Mesenchymal stem cell (in vitro differentiated cells and primary cell): Measurements from ENCODE around the gene STMP1.

Experiments
- DNase-seq: peaks from one replicate; pipeline ENCODE4 v3.0.0-alpha.2; 2013
- H2AFZ ChIP-seq: one replicate; pipeline ENCODE4 v1.6.1; 2013; ENCODE audit warnings: low read depth, mild to moderate bottlenecking, control low read depth, inconsistent platforms, low read length, moderate library complexity
- H2AK5ac ChIP-seq: 2 replicates; pipeline ENCODE4 v1.6.1; 2013; ENCODE audit warnings: low read length, moderate library complexity, mild to moderate bottlenecking, inconsistent platforms; ENCODE audit not compliant: severe bottlenecking
- H2BK120ac ChIP-seq: one replicate; pipeline ENCODE4 v1.6.1; 2013; ENCODE audit warnings: low read depth, mild to moderate bottlenecking, inconsistent platforms, low read length, moderate library complexity
- H2BK12ac ChIP-seq, 2 experiments: one replicate each; pipeline ENCODE4 v1.6.1; 2013; ENCODE audit warnings: inconsistent platforms in 2 of 2, low read length in 2 of 2, mild to moderate bottlenecking in 2 of 2, moderate library complexity in 2 of 2, control low read depth in 1 of 2
- H2BK15ac ChIP-seq: one replicate; pipeline ENCODE4 v1.6.1; 2013; ENCODE audit warnings: mild to moderate bottlenecking, low read depth, inconsistent platforms; ENCODE audit not compliant: poor library complexity, severe bottlenecking
- H2BK5ac ChIP-seq: 2 replicates; pipeline ENCODE4 v1.6.1; 2013; ENCODE audit warnings: low read depth, mild to moderate bottlenecking, low read length, control low read depth, inconsistent platforms; ENCODE audit not compliant: poor library complexity, severe bottlenecking
- H3K14ac ChIP-seq, 2 experiments: one replicate each; pipeline ENCODE4 v1.6.1; 2013; ENCODE audit warnings: inconsistent platforms in 2 of 2, low read length in 2 of 2, control low read depth in 1 of 2, mild to moderate bottlenecking in 1 of 2, moderate library complexity in 1 of 2
- H3K18ac ChIP-seq, 2 experiments: one replicate each; pipeline ENCODE4 v1.6.1; 2013; ENCODE audit warnings: inconsistent platforms in 2 of 2, low read length in 2 of 2, control low read depth in 1 of 2, low read depth in 1 of 2, mild to moderate bottlenecking in 1 of 2
- H3K23ac ChIP-seq, 2 experiments: one replicate each; pipeline ENCODE4 v1.6.1; 2013; ENCODE audit warnings: inconsistent platforms in 2 of 2, low read length in 2 of 2, mild to moderate bottlenecking in 2 of 2, moderate library complexity in 2 of 2, control low read depth in 1 of 2
- H3K27ac ChIP-seq: 2 replicates; pipeline ENCODE4 v1.5.1; 2013; ENCODE audit warnings: mild to moderate bottlenecking, moderate library complexity, low read length, control low read depth, inconsistent platforms; ENCODE audit not compliant: poor library complexity, severe bottlenecking
- H3K27me3 ChIP-seq, 2 experiments: 2 replicates each; pipeline versions ENCODE4 v1.6.1 to v1.7.0; 2013; ENCODE audit warnings: low read length in 2 of 2, mild to moderate bottlenecking in 2 of 2, moderate library complexity in 2 of 2, control low read depth in 1 of 2, inconsistent platforms in 1 of 2; ENCODE audit not compliant: control insufficient read depth in 1 of 2, insufficient read depth in 1 of 2
- H3K36me3 ChIP-seq, 2 experiments: 2 replicates each; pipeline versions ENCODE4 v1.6.1 to v1.7.0; 2013; ENCODE audit warnings: low read length in 2 of 2, control low read depth in 1 of 2, inconsistent platforms in 1 of 2, low read depth in 1 of 2, mild to moderate bottlenecking in 1 of 2; ENCODE audit not compliant: insufficient read depth in 2 of 2, control insufficient read depth in 1 of 2
- H3K4ac ChIP-seq, 2 experiments: one replicate each; pipeline ENCODE4 v1.6.1; 2013; ENCODE audit warnings: inconsistent platforms in 2 of 2, low read length in 2 of 2, mild to moderate bottlenecking in 2 of 2, moderate library complexity in 2 of 2, control low read depth in 1 of 2, low read depth in 1 of 2
- H3K4me1 ChIP-seq: 2 replicates; pipeline ENCODE4 v1.6.1; 2013; ENCODE audit warnings: low read depth, low read length, control low read depth; ENCODE audit not compliant: control insufficient read depth, insufficient read depth
- H3K4me2 ChIP-seq: 2 replicates; pipeline ENCODE4 v1.6.1; 2013; ENCODE audit warnings: low read length, mild to moderate bottlenecking, inconsistent platforms; ENCODE audit not compliant: poor library complexity, severe bottlenecking
- H3K4me3 ChIP-seq, 2 experiments: 2 replicates each; pipeline versions ENCODE4 v1.5.1 to v1.7.0; 2013; ENCODE audit warnings: low read length in 2 of 2, mild to moderate bottlenecking in 2 of 2, control low read depth in 1 of 2, low read depth in 1 of 2; ENCODE audit not compliant: insufficient read depth in 1 of 2
- H3K79me1 ChIP-seq: replicated peaks from 2 replicates; pipeline ENCODE4 v1.6.1; 2013; ENCODE audit warnings: mild to moderate bottlenecking, control low read depth, low read length, inconsistent platforms; ENCODE audit not compliant: poor library complexity, severe bottlenecking
- H3K9ac ChIP-seq: 2 replicates; pipeline ENCODE4 v1.7.0; 2013; ENCODE audit warnings: mild to moderate bottlenecking, low read length, moderate library complexity
- H3K9me3 ChIP-seq: 2 replicates; pipeline ENCODE4 v1.7.0; 2013; ENCODE audit warnings: mild to moderate bottlenecking, low read length; ENCODE audit not compliant: control insufficient read depth
- H4K8ac ChIP-seq: one replicate; pipeline ENCODE4 v1.6.1; 2013; ENCODE audit warnings: inconsistent platforms, mild to moderate bottlenecking, low read length, moderate library complexity
- H4K91ac ChIP-seq: one replicate; pipeline ENCODE4 v1.6.1; 2013; ENCODE audit warnings: mild to moderate bottlenecking, low read length, inconsistent platforms
- WGBS: methylation state at CpG from one replicate; pipeline ENCODE4 v1.1.7; 2013; ENCODE audit warnings: mixed read lengths; 5-methylcytosine and 5-hydroxymethylcytosine counted together

Gene STMP1

DNA sequence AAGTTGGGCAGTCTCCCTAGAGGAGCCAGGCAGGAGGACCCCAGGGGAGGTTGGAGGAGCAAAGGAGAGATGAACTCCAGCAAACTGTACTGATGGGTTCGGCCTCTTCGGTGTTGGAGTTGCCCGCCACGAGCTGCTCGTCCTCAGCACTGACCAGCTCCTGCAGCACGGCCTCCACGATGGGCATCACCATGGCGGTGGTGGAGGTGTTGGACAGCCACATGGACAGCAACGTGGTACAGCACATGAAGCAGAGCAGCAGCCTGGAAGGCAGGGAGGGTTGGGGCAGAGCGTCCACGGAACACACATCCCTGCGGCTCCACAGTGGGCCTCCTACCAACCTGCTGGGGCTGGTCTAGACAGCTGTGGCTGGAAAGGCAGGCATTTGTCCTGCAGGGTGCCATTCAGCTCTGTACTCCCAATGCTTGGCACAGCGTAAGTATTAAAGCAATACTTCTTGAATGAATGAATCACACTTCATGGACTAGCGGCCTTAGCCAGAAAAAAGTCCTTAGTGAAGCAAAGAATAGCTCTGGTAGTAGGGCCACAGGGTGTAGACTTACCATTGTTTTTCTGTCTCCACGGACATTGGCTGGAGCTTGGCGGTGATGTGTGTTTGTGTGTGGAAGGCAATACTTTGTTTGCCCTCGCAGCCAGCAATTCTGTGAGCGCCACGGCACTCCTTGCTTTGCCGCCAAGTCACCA, 43.9 kb downstream of the STMP1 start:
- Histone ChIP-seq H2AK5ac (no peak overlapping the region), H3K9me3 (no peaks in the 10 kb centered on the region), H4K91ac (peak overlapping the region; percentile 49), H2AFZ (no peak overlapping the region), H4K8ac (no peak overlapping the region), H2BK15ac (no peak overlapping the region), H3K27me3 (peaks cover 0 to 7% of the 10 kb centered on the region in 2 experiments), H3K79me1 (no peaks in the 10 kb centered on the region), H3K4me3 (no peak overlapping the region), H3K4me1 (no peaks in the 10 kb centered on the region), H3K23ac (no peak overlapping the region), H2BK5ac (no peak overlapping the region), H3K4me2 (no peak overlapping the region), H2BK12ac (peak overlapping the region in 1 of 2 experiments; percentile 28), H3K18ac (no peak overlapping the region), H3K27ac (no peak overlapping the region), H3K36me3 (peaks cover 3 to 54% of the 10 kb centered on the region in 2 experiments), H3K9ac (no peak overlapping the region), H3K14ac (no peak overlapping the region), H3K4ac (no peak overlapping the region), H2BK120ac (no peak overlapping the region)
- DNase-seq: no peak
- 92% methylated on average over 20 of the region's 20 CpGs for WGBS

DNA sequence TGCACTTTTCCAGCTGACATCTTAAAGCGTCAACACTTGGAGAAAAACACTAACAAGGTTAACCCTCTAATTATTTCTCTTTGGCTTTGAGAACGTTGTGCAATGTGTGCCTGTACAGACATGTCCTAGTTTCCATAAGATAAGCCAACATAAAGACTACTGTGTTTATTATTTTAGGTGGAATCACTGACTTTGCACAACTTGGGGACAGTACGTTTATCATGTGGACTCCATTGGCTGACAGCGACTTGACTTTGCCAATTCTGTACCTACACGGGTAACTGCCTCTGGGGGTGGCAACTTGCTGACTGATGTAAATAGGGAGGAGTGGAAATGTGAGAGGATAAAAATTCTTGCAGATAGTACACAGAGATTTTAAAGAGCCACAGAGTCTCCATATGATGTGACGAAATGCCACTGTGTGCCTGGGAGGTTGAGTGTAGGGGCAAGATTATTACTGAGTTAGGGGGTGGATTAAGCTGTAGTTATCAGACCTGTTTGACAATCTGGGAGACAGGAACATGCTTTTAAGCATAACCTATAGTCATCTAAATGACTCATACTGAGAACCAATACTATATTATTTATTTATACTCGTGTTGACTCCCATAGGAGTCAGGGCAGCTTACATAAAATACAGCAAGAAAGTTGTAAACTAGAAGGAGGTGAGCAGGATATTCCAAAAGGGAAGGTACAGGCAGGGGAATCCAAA, 44.7 kb downstream of the STMP1 start:
- no peak overlapping the region for H2BK120ac ChIP-seq
- no peaks in the 10 kb centered on the region for H3K4me1 ChIP-seq
- no peak for DNase-seq
- 90% methylated on average over 4 of the region's 7 CpGs for WGBS
- H3K23ac ChIP-seq: no peak overlapping the region
- H3K4ac ChIP-seq: no peak overlapping the region
- no peak overlapping the region for H3K9ac ChIP-seq
- H3K14ac ChIP-seq: no peak overlapping the region
- H2BK15ac ChIP-seq: no peak overlapping the region
- H2BK5ac ChIP-seq: no peak overlapping the region
- no peak overlapping the region for H2BK12ac ChIP-seq
- H3K9me3 ChIP-seq: no peaks in the 10 kb centered on the region
- H2AFZ ChIP-seq: no peak overlapping the region
- no peak overlapping the region for H3K27ac ChIP-seq
- H3K79me1 ChIP-seq: no peaks in the 10 kb centered on the region
- H3K4me3 ChIP-seq: no peak overlapping the region
- H4K8ac ChIP-seq: no peak overlapping the region
- peaks cover 3 to 48% of the 10 kb centered on the region in 2 experiments for H3K36me3 ChIP-seq
- H4K91ac ChIP-seq: no peak overlapping the region
- H3K4me2 ChIP-seq: no peak overlapping the region
- peaks cover 0 to 11% of the 10 kb centered on the region in 2 experiments for H3K27me3 ChIP-seq
- H3K18ac ChIP-seq: no peak overlapping the region
- H2AK5ac ChIP-seq: no peak overlapping the region

DNA sequence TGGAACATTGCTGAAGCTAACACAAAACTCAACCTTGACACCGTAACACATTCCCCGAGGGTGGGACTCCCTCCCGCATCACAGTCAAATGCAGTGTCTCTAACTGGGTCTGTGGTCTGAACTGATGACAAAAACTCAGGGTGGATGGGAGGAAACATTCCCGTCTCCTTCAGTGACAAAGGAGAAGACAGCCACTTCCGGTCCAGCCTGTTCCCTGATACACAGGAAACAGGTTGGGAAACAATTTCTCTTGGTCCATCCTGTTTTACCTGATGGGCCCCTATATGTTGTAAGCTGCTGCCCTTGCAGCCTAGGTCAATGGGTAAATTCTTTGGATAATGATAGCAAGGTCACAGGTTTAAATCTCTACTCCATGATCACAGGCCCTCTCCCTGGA, 45.3 kb downstream of the STMP1 start:
- H2BK15ac ChIP-seq: no peak overlapping the region
- no peak overlapping the region for H3K14ac ChIP-seq
- no peak overlapping the region for H2BK5ac ChIP-seq
- H3K4me2 ChIP-seq: no peak overlapping the region
- H2AK5ac ChIP-seq: no peak overlapping the region
- no peak overlapping the region for H2BK120ac ChIP-seq
- no peak overlapping the region for H3K4ac ChIP-seq
- H3K36me3 ChIP-seq: peaks cover 3 to 47% of the 10 kb centered on the region in 2 experiments
- peaks cover 0 to 11% of the 10 kb centered on the region in 2 experiments for H3K27me3 ChIP-seq
- no peak for DNase-seq
- no peak overlapping the region for H3K18ac ChIP-seq
- H3K4me1 ChIP-seq: peaks cover 2% of the 10 kb centered on the region
- H3K9me3 ChIP-seq: no peaks in the 10 kb centered on the region
- H2AFZ ChIP-seq: no peak overlapping the region
- H3K4me3 ChIP-seq: no peak overlapping the region
- no peaks in the 10 kb centered on the region for H3K79me1 ChIP-seq
- H4K8ac ChIP-seq: no peak overlapping the region
- H3K27ac ChIP-seq: no peak overlapping the region
- no peak overlapping the region for H3K9ac ChIP-seq
- WGBS: 94% methylated on average over 5 of the region's 5 CpGs
- no peak overlapping the region for H4K91ac ChIP-seq
- H2BK12ac ChIP-seq: no peak overlapping the region
- H3K23ac ChIP-seq: no peak overlapping the region

DNA sequence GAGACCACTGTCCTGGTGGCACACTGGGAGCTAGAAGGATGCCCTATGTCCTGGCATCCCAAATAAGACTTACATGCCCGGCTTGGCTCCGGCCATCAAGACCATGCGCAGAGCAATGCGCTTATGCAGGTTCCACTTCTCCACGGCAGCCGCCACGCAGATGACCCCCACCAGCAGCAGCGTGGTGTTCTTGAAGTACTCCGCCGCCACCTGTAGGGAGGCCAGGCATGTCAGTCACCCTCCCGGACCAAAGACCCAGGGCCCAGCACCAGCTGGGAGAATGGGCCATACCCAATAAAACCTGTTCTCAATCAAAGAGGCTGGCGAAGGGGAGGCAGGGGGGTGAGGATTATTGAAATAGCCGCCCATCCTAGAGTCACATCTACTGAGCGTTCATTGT, 45.7 kb downstream of the STMP1 start:
- no peak overlapping the region for H4K91ac ChIP-seq
- H3K9me3 ChIP-seq: no peaks in the 10 kb centered on the region
- H3K27ac ChIP-seq: no peak overlapping the region
- no peak overlapping the region for H3K4me2 ChIP-seq
- H3K9ac ChIP-seq: no peak overlapping the region
- peaks cover 2% of the 10 kb centered on the region for H3K4me1 ChIP-seq
- no peak overlapping the region for H2BK12ac ChIP-seq
- H2BK5ac ChIP-seq: no peak overlapping the region
- no peak overlapping the region for H2AFZ ChIP-seq
- H2BK15ac ChIP-seq: no peak overlapping the region
- no peak overlapping the region for H3K4ac ChIP-seq
- H3K36me3 ChIP-seq: peaks cover 3 to 46% of the 10 kb centered on the region in 2 experiments
- no peak overlapping the region for H4K8ac ChIP-seq
- 97% methylated on average over 14 of the region's 14 CpGs for WGBS
- H3K23ac ChIP-seq: no peak overlapping the region
- H3K79me1 ChIP-seq: no peaks in the 10 kb centered on the region
- no peak overlapping the region for H2AK5ac ChIP-seq
- H2BK120ac ChIP-seq: no peak overlapping the region
- no peak overlapping the region for H3K4me3 ChIP-seq
- no peak overlapping the region for H3K18ac ChIP-seq
- H3K27me3 ChIP-seq: peaks cover 0 to 15% of the 10 kb centered on the region in 2 experiments
- DNase-seq: no peak
- no peak overlapping the region for H3K14ac ChIP-seq
